Keratinocyte (primary cell): ENCODE results near the gene TENM3.

Experiments used
- EZH2 ChIP-seq: IDR thresholded peaks from one replicate; pipeline ENCODE4 v1.6.1; 2012; ENCODE audit warnings: inconsistent platforms, mild to moderate bottlenecking, low read length, moderate library complexity
- TF ChIP-seq, protein P1 (sequence below), 3 experiments: IDR thresholded peaks in 1 of 3; conservative IDR thresholded peaks in 1 of 3; optimal IDR thresholded peaks in 1 of 3; 2 replicates in 2 of 3; 3 replicates in 1 of 3; pipeline versions ENCODE3 to v1.5.1; 2011; ENCODE audit warnings: low read length in 3 of 3, mild to moderate bottlenecking in 3 of 3, moderate library complexity in 2 of 3, control low read depth in 1 of 3, inconsistent platforms in 1 of 3; ENCODE audit not compliant: insufficient read depth in 2 of 3; ENCODE audit errors: extremely low read depth in 1 of 3

DNA sequence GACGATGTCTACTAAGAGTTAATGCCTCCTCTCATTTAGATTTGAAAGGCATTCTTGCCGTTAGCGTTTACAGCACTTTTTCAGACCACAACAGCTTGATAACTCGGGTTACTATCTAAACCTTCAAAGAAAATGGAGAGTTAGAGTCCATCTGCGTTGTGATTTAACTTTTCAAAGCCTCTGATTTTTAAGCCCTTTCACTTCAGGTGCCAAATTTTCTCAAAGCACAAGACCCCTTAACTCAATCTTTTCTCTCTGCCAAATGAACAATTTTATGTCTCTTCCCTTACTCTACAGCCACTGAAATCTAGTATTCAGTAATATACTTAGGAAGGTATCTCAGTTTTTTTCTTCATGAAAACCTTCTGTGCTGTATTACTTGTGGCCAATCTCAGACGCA is 310.5 kb downstream of the TENM3 start:
- TF ChIP-seq, protein P1, sequence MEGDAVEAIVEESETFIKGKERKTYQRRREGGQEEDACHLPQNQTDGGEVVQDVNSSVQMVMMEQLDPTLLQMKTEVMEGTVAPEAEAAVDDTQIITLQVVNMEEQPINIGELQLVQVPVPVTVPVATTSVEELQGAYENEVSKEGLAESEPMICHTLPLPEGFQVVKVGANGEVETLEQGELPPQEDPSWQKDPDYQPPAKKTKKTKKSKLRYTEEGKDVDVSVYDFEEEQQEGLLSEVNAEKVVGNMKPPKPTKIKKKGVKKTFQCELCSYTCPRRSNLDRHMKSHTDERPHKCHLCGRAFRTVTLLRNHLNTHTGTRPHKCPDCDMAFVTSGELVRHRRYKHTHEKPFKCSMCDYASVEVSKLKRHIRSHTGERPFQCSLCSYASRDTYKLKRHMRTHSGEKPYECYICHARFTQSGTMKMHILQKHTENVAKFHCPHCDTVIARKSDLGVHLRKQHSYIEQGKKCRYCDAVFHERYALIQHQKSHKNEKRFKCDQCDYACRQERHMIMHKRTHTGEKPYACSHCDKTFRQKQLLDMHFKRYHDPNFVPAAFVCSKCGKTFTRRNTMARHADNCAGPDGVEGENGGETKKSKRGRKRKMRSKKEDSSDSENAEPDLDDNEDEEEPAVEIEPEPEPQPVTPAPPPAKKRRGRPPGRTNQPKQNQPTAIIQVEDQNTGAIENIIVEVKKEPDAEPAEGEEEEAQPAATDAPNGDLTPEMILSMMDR (optimal IDR thresholded peaks at IDR 0.05 in 1 of 3, IDR thresholded peaks at IDR 0.05 in 1 of 3, conservative IDR thresholded peaks at IDR 0.05 in 1 of 3; ENCODE audit: extremely low read depth in 1 of 3, insufficient read depth in 2 of 3, low read length in 3 of 3), result no peak
- TF ChIP-seq EZH2, result no peak
